RKO (cell line): ENCODE data around the gene UPF1.
A peak's percentile ranks its signal among the peaks of the same experiment; 100 is the strongest.

ENCODE experiments used
- DNase-seq: peaks from one replicate; pipeline ENCODE4 v3.0.0-alpha.2; 2016; ENCODE audit warnings: low spot score

Gene UPF1

DNA sequence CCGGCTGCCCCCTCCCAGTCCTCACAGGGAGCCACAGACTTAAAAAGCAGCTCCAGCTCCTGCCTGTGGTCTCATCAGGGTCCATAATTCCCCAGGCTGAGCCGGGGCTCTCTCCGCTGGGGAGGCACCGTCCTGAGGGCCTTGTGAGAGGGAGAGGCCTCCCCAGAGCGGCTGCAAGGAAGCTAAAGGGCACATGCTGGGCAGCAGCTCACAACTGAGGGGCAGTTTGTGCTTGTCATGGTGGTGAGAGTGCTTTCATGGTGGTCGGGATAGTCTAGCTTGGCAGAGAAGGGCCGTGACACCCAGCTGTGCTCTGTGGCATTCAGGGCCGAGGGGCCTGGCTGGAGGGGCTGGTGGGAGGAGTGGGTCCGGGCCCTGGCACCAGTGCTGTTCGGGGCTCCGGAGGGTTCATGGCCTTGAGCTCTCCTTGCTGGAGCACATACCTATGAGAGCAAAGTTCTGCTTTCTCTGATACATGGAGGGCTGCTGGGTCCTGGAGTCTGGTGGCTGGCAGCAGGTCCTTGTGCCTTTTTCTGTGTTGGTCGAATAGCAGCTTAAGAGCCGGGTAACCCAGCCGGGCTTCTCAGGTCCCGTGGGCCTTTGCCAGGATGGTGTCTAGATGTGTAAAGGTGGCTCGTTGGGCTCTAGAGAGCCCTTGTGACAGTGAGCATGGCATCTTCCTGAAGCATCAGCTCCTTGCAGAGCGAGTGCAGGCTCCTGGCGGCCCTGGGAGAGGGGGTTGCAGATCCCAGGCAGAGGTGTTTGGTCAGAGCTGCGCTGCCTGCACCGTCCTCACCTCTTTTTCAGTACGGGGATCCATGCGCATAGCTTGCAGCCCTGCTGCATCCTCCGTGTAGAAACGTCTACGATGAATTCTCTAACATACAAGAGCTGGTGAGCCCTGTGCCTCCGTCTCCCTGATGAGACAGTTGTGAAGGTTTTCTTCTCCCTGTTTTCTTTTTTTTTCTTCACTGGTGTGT lies 8.8 kb downstream of the UPF1 start:
- DNase-seq: no peak

DNA sequence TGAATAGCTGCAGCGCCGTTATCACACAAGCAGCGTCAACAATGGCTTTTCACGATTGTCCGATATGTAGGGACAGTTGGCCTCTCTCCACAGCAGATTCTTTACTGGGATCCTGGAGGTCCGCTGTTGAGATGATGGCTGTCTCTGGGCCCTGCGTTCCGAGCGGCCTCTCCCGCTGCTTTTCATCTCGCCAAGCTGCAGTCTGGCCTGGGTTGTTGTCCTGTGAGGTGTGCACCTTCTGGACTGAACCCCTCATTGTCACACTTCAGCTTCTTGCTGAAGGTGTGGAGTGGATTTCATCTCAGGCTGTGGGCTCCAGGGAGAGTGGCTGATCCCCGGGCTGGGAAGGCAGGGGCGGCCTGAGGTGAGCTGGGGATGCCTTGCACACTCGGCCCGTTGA lies 9.6 kb downstream of the UPF1 start:
- DNase-seq: no peak

- no peak for DNase-seq
Observed at GRCh38 chr19:18842166-18842565, 10.4 kb downstream of the UPF1 start.

- no peak for DNase-seq
Observed at GRCh38 chr19:18843960-18844359, 12.2 kb downstream of the UPF1 start.

DNA sequence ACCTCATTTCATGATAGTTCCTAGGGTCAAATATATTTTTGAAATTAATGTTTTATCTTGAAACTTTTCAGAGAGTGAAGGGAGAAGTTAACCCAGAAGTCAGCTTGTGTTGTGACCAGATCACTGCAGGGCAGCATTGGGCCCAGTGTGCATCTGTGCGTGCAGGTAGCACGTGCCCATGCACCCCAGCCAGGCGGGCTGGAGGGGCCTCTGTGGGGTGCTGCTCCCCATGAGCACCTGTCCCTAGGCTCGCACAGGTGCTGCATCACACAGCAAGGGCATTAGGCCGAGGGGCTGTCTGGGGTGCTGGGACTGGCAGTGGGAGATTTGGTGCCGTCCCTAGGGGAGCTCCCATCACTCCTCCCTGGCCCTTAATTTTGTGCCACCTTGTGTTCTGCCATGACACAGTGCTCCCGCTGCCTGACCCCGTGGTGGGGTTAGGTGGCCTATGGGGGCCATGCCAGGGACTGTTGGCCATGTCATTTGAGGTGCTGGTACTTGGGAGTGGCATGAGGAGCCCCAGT lies 13.1 kb downstream of the UPF1 start:
- no peak for DNase-seq

GRCh38 chr19:18845961-18846360 lies 14.2 kb downstream of the UPF1 start:
- no peak for DNase-seq

- DNase-seq: peak; percentile 57
Observed at GRCh38 chr19:18846862-18847548, 15.2 kb downstream of the UPF1 start.

DNA sequence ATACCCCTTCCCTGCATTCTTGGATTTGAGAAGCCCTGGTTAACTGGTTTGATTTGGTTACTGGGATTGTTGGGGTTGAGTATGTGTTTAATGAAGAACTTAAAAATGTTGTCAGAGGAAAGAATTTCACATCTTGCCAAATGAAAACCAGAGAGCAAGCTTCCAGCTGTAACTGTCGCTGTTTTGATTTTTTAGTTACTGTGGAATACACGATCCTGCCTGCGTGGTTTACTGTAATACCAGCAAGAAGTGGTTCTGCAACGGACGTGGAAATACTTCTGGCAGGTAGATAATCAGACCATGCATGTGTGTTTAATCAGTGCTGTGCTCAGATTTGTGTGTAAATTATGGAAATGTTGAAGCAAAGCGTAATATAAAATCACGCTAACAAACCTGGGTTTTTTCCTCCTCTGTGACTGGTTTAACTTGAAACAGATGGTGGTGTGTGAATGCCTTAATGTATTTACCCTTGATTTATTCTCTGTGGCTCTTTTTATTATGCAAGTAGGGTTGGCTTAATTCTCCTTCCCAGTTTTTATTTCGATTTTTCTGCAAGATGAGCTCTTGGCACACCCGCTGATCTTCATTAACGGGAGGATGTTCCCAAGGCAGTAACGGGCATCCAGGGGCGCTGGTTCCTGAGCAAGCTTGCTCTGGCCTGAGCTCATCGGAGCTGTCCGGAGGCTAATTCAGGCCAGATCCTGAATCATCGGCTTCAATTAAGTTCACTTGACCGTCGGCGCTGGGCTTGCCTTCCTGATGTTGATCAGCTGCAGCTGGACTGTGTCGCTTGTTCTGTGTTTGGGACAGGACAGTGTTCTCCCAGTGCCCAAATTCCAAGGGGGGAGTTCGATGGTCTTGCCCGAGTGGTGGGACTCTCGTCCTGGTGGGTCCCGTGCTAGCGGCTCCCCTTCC lies 16.0 kb downstream of the UPF1 start:
- no peak for DNase-seq

- no peak for DNase-seq
Observed at GRCh38 chr19:18848878-18849661, 17.3 kb downstream of the UPF1 start.

DNA sequence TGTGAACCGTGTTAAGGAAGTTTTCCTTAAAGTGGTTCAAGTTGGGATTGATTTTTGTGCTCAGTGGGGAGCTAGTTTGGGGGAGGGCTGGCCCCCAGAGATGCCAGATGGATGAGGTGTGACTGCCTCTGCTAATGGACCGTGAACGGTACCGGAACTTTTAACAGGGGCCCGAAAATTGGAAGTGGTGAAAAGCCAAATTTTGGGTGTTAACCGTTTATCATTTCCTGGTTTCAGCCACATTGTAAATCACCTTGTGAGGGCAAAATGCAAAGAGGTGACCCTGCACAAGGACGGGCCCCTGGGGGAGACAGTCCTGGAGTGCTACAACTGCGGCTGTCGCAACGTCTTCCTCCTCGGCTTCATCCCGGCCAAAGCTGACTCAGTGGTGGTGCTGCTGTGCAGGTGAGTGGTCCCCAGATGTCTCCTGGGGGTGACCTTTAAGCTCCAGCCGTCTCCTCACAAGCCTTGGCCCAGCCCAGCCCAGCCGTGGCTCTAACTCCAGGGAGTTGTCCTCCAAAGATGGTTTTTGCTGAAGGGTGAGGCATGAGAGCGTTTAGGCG lies 18.2 kb downstream of the UPF1 start:
- DNase-seq: no peak

- no peak for DNase-seq
Observed at GRCh38 chr19:18850471-18851375, 19.0 kb downstream of the UPF1 start.

- DNase-seq: no peak
Observed at GRCh38 chr19:18851673-18852325, 20.0 kb downstream of the UPF1 start.

DNA sequence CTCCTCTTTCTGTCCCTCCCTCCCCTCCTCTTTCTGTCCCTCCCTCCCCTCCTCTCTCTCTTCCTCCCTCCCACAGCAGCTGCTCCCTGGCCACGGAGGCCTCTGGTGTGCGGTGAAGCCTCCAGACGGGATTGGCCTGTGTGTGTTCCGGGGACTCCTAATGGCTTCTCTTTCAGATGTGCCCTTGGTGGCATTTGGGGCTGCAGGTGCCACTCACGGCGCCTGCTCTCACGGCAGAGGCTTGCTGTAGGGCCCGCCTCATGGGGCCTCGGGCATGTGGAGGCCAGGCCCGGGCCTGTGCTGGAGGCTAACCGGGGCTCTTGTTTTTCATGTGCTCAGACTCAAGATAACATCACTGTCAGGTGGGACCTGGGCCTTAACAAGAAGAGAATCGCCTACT lies 20.9 kb downstream of the UPF1 start:
- no peak for DNase-seq

DNA sequence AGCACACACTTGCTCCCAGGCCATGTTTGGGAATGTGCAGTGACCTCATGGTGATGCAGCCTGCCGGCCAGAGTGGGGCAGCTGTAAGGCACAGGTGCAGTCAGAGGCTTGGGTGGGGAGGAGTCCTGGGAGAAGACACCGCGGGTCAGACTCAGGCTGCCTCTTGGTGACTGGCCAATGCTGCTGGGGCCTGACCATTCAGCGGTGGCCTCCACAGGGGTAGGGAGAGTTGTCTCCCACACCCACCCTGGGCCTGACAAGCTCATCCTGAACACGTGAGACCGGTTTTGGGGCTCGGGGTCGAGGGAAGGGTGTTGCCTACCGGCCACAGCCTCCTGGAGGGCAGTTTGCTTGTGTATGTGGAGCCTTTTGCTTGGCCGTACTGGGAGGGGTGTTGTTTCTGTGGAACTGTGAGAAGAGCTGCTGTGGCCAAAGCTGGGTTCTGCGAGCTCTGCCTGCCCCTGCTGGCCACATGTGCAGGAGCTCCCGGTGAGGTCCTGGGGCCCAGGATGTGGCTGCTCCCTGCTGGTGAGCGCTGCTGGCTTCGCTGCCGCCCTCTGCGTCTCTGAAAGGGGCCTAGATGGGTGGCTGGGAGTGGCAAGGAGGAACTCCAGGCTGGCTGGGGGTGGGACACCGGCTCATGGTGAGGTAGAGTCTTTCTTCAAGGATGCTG lies 22.1 kb downstream of the UPF1 start:
- DNase-seq: no peak

GRCh38 chr19:18854982-18855381 lies 23.2 kb downstream of the UPF1 start:
- DNase-seq: no peak

GRCh38 chr19:18855647-18856384 lies 24.1 kb downstream of the UPF1 start:
- DNase-seq: no peak

- peak; percentile 51 for DNase-seq
Observed at GRCh38 chr19:18856385-18857126, 24.8 kb downstream of the UPF1 start.
